ENCODE results near the gene GAGE12J. TPM values are rescaled to one million over a fixed set of nuclear protein-coding genes. Genes with fewer than 3 reads are reported as not detected.
"Not testable (repeated sequence)": the region's sequence is repeated elsewhere in the genome, so short reads cannot be mapped to it uniquely, and the experiment has no call there.

The GAGE12J gene
- total and polyA plus RNA-seq, 4 experiments from 2014 or later = not detected

DNA sequence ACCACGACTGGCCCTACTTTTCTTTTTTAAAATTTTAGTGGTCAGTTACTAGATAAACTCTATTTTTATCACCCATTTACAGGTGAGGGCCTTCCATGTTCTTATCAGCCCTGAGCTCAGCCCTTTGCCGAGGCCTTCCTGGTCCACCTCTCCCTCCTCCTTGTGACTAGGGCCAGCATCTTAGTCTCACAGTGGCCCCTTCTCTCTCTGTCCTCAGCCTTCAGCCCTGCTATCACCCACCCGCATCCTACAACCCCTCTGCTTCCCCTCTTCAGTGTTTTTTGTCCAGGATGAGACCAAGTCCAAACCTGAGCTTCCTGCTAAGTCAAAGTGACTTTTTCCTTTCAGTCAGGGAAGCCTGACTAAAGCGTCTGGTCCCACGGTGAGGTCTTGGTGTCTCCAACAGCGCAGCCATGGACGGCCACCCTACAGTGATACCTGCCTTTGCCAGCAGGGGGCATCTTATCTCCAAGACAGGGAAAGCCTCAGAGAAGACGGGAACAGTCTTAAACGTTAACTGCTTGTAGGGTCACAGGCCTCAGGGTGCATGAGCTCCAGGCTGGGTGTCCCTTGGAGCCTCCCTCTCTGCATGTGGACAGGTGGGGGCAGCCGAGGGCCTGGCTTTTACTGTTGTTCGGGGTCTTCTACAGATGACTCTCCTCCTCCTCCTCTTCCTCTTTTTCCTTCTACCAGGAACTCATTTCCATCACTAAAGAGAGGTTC is 30.1 kb upstream of the GAGE12J start:
- Mint-ChIP-seq H3K4me3 (peak overlapping the region in 5 of 8 donors; percentile 1 to 84 (median 57)), H3K27ac (peak overlapping the region in 6 of 7 donors; percentile 10 to 91 (median 74))
- intact Hi-C loops (cut with micrococcal nuclease) = loop anchor here (1.0 to 2.0 kb wide), 2 partner anchors 463 to 587 kb away; partner anchors contain the start of gene USP27X

DNA sequence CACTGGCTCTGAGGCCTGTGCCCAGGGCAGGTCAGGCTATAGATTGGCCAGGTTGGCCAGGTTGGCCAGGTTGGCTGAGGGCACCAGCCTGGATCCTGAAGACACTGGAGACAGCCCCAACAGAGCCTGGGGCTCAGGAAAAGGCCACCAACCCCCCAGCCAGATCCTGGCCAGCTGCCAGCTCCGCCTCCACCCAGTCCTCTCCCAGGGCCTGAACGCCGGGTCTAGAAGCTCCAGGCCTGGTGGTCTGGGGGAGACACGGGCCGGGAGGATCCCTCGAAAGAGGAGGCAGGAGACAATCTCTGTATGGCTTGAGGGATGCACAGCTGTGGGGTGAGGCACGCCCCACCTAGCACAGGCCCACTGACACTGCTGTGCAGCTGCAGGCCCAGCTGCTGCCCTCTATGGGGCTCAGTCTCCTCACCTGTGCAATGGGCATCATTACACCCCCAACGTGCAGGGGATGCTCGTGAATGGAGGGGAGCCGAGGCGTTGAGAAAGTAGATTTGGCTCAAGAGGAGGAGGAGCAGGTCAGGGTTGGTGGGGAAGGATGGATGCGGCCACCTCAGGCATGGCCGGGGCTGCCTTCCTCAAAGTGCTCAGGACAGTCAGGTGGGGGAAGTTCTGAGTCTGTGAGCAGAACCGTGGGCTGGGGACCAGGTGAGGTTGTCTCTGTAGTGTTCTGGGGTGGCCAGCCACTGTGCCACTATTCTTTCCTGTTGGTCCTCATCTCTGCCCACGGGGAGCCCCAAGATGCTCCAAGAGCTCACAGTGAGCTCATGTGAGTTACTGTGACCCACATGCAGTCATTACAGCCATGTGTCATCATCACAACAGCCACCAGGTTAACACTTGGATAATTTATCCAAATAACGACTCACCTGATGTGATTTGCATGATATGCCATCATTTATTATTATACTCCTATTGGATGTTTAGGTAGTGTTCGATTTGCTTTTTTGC is 29.2 kb upstream of the GAGE12J start:
- intact Hi-C loops (cut with micrococcal nuclease) = loop anchor here (1.0 to 2.0 kb wide), 2 partner anchors 462 to 586 kb away; partner anchors contain the start of gene USP27X
- Histone ChIP-seq H3K27ac (ENCODE audit: low read depth, low read length) (no peak overlapping the region), H3K4me1 (ENCODE audit: insufficient read depth, low read length) (peaks cover 29% of the 10 kb centered on the region), H3K4me3 (ENCODE audit: low read length in 2 of 2) (no peak overlapping the region), H3K9me3 (ENCODE audit: control insufficient read depth in 1 of 2, low read length in 2 of 2) (no peaks in the 10 kb centered on the region), H3K27me3 (ENCODE audit: insufficient read depth, low read length) (no peaks in the 10 kb centered on the region), H3K36me3 (ENCODE audit: insufficient read depth, low read length) (no peaks in the 10 kb centered on the region)
- Mint-ChIP-seq H3K4me3 (peak overlapping the region in 1 of 8 donors; percentile 57), H3K9me3 (peaks cover 0 to 2% (median 0%) of the 10 kb centered on the region in 8 donors), H3K36me3 (no peaks in the 10 kb centered on the region), H3K27ac (peak overlapping the region in 3 of 7 donors; percentile 13 to 53 (median 51)), H3K4me1 (peaks cover 18 to 33% (median 25%) of the 10 kb centered on the region in 4 donors), H3K27me3 (no peaks in the 10 kb centered on the region)
- DNase-seq = no peak
- CTCF ChIA-PET (ENCODE audit: partially characterized antibody) = interaction anchor here (1.0 to 2.3 kb wide), 6 partner anchors 11 to 100 kb away, joined by 3 to 14 read pairs (median 6); no protein-coding TSS in a partner anchor
- POLR2A ChIA-PET (ENCODE audit: partially characterized antibody) = interaction anchor here (1.1 to 2.2 kb wide), 3 partner anchors 17 to 102 kb away, joined by 3 to 9 read pairs (median 8); no protein-coding TSS in a partner anchor

More for the DNA sequence above, 30.1 kb upstream of the GAGE12J start:
- Histone ChIP-seq H3K27ac (ENCODE audit: low read depth, low read length) (no peak overlapping the region), H3K4me3 (ENCODE audit: low read length in 2 of 2) (no peak overlapping the region), H3K4me1 (ENCODE audit: insufficient read depth, low read length) (peaks cover 34% of the 10 kb centered on the region), H3K36me3 (ENCODE audit: insufficient read depth, low read length) (no peaks in the 10 kb centered on the region), H3K27me3 (ENCODE audit: insufficient read depth, low read length) (no peaks in the 10 kb centered on the region), H3K9me3 (ENCODE audit: control insufficient read depth in 1 of 2, low read length in 2 of 2) (no peaks in the 10 kb centered on the region)
- ChIA-PET POLR2A (ENCODE audit: partially characterized antibody) (interaction anchor here (1.1 to 2.2 kb wide), 4 partner anchors 18 to 101 kb away, joined by 3 to 9 read pairs (median 8); no protein-coding TSS in a partner anchor), CTCF (ENCODE audit: partially characterized antibody) (interaction anchor here (0.9 to 2.3 kb wide), 8 partner anchors 11 to 462 kb away, joined by 3 to 14 read pairs (median 6); no protein-coding TSS in a partner anchor)
- Mint-ChIP-seq H3K4me1 (peaks cover 22 to 42% (median 29%) of the 10 kb centered on the region in 4 donors), H3K36me3 (no peaks in the 10 kb centered on the region), H3K9me3 (peaks cover 0 to 2% (median 0%) of the 10 kb centered on the region in 8 donors), H3K27me3 (no peaks in the 10 kb centered on the region)
- peak; percentile 56 to 64 (median 59) for DNase-seq

GRCh38 chrX:49299293-49299692 is 22.5 kb upstream of the GAGE12J start:
- intact Hi-C loops (cut with micrococcal nuclease) = not testable (repeated sequence)

DNA sequence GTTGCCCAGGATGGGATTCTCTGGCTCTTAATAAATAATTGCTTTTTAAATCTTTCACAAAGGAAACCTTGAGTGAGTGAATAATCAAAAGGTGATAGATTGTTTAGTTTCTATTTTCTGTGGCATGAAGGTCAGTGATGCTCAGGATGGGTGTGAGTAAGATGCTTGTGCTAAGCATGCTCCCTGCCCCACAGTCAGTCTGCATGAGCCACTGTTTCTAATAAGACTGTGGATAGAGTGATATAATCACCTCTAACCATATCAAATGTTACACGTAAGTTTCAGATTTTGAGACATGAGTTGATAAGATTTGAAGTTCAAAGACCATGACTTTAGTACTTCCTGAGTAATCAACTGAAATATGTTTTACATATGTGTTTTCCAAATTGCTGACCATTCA is 21.1 kb upstream of the GAGE12J start:
- no peaks in the 10 kb centered on the region for H3K36me3 ChIP-seq (ENCODE audit: insufficient read depth, low read length)
- Mint-ChIP-seq H3K27ac (no peak overlapping the region), H3K9me3 (no peaks in the 10 kb centered on the region), H3K36me3 (peaks cover 0 to 8% of the 10 kb centered on the region in 2 donors), H3K4me1 (peaks cover 0 to 1% (median 0%) of the 10 kb centered on the region in 4 donors), H3K27me3 (no peaks in the 10 kb centered on the region), H3K4me3 (no peak overlapping the region)
- CTCF ChIA-PET (ENCODE audit: partially characterized antibody) = no interaction called here
- H3K4me3 ChIP-seq (ENCODE audit: low read length in 2 of 2) = no peak overlapping the region
- DNase-seq = no peak
- no peaks in the 10 kb centered on the region for H3K27me3 ChIP-seq (ENCODE audit: insufficient read depth, low read length)
- POLR2A ChIA-PET (ENCODE audit: partially characterized antibody) = no interaction called here
- intact Hi-C loops (cut with micrococcal nuclease) = no loop called here
- H3K27ac ChIP-seq (ENCODE audit: low read depth, low read length) = no peak overlapping the region
- H3K9me3 ChIP-seq (ENCODE audit: control insufficient read depth in 1 of 2, low read length in 2 of 2) = no peaks in the 10 kb centered on the region
- H3K4me1 ChIP-seq (ENCODE audit: insufficient read depth, low read length) = no peaks in the 10 kb centered on the region

More at GRCh38 chrX:49299293-49299692, 22.5 kb upstream of the GAGE12J start:
- H3K36me3 ChIP-seq (ENCODE audit: insufficient read depth, low read length); H3K9me3 Mint-ChIP-seq; H3K27ac Mint-ChIP-seq; H3K4me3 Mint-ChIP-seq; H3K27me3 ChIP-seq (ENCODE audit: insufficient read depth, low read length); H3K4me1 ChIP-seq (ENCODE audit: insufficient read depth, low read length); DNase-seq; H3K27me3 Mint-ChIP-seq; H3K4me3 ChIP-seq (ENCODE audit: low read length in 2 of 2); H3K36me3 Mint-ChIP-seq; H3K4me1 Mint-ChIP-seq; CTCF ChIA-PET (ENCODE audit: partially characterized antibody); POLR2A ChIA-PET (ENCODE audit: partially characterized antibody); H3K9me3 ChIP-seq (ENCODE audit: control insufficient read depth in 1 of 2, low read length in 2 of 2); H3K27ac ChIP-seq (ENCODE audit: low read depth, low read length): not testable (repeated sequence)

DNA sequence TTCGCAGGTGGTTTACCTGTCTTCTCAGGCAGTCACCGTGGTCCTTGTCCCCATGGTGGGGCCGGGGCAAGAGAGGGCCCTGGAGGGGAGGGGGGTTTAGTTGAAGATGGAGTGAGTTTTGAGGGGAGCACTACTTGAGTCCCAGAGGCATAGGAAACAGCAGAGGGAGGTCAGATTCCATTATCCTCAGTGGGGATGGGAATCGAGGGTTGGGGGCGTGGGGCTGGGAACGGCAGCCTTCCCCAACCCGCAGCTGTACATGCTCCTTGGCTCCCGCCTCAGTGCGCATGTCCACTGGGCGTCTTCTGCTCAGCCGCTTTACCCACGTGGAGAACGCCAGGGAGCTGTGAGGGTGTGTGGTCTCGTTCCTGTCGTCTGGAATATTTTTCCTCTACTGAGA is 18.5 kb upstream of the GAGE12J start, which contains the start of gene GAGE10:
TSS of gene GAGE10 (plus strand) at position 301 of the 400 bp plus-strand sequence. CDS start 1,214 bp downstream, outside the sequence.
- H3K36me3 ChIP-seq (ENCODE audit: insufficient read depth, low read length) = no peaks in the 10 kb centered on the region
- no peak within 1 kb of the TSS for H3K27ac ChIP-seq (ENCODE audit: low read depth, low read length)
- DNase-seq = no peak
- H3K9me3 ChIP-seq (ENCODE audit: control insufficient read depth in 1 of 2, low read length in 2 of 2) = no peaks in the 10 kb centered on the region
- peaks cover 3% of the 10 kb centered on the region for H3K4me1 ChIP-seq (ENCODE audit: insufficient read depth, low read length)
- Mint-ChIP-seq H3K27ac (no peak within 1 kb of the TSS), H3K4me3 (no peak within 1 kb of the TSS), H3K4me1 (peaks cover 0 to 8% (median 3%) of the 10 kb centered on the region in 4 donors), H3K9me3 (no peaks in the 10 kb centered on the region), H3K36me3 (peaks cover 0 to 8% of the 10 kb centered on the region in 2 donors), H3K27me3 (no peaks in the 10 kb centered on the region)
- H3K27me3 ChIP-seq (ENCODE audit: insufficient read depth, low read length) = no peaks in the 10 kb centered on the region
- H3K4me3 ChIP-seq (ENCODE audit: low read length in 2 of 2) = no peak within 1 kb of the TSS
- CTCF ChIA-PET (ENCODE audit: partially characterized antibody) = no interaction called here
- intact Hi-C loops (cut with micrococcal nuclease) = no loop called here
- POLR2A ChIA-PET (ENCODE audit: partially characterized antibody) = no interaction called here

DNA sequence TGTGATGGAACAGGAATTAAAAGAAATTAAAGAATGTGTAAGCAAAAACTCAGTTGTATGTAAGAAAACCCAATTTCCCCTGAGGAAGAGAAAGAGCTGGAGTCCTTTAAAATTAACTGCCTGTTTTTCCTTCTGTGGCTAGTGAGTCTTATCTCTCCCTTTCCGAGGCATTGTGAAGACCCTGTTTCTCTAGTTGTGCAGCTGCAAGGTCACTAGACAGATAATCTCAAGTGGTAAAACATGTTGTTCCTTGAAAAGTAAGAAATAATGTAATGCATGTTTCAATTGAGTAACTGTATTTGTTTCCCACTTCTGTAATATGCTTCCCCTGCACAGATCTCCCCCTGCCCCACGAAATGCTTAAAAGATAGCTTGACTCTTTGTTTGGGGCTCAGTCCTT is 14.1 kb upstream of the GAGE12J start:
- DNase-seq; H3K27ac ChIP-seq (ENCODE audit: low read depth, low read length); H3K36me3 Mint-ChIP-seq; H3K4me3 ChIP-seq (ENCODE audit: low read length in 2 of 2); H3K9me3 ChIP-seq (ENCODE audit: control insufficient read depth in 1 of 2, low read length in 2 of 2); H3K36me3 ChIP-seq (ENCODE audit: insufficient read depth, low read length); H3K27me3 Mint-ChIP-seq; H3K27me3 ChIP-seq (ENCODE audit: insufficient read depth, low read length); H3K9me3 Mint-ChIP-seq: not testable (repeated sequence)
- Mint-ChIP-seq H3K4me3 (peak overlapping the region in 6 of 8 donors; percentile 3 to 94 (median 62)), H3K27ac (peak overlapping the region in 4 of 7 donors; percentile 18 to 66 (median 64)), H3K4me1 (peaks cover 19 to 29% (median 20%) of the 10 kb centered on the region in 4 donors)
- intact Hi-C loops (cut with micrococcal nuclease) = loop anchor here (5.0 kb wide), 1 partner anchor 35 kb away; no protein-coding TSS in a partner anchor
- peaks cover 17% of the 10 kb centered on the region for H3K4me1 ChIP-seq (ENCODE audit: insufficient read depth, low read length)
- ChIA-PET CTCF (ENCODE audit: partially characterized antibody) (interaction anchor here (1.2 to 1.7 kb wide), 3 partner anchors 13 to 152 kb away, joined by 4 to 5 read pairs (median 4); no protein-coding TSS in a partner anchor), POLR2A (ENCODE audit: partially characterized antibody) (interaction anchor here (0.8 to 1.6 kb wide), 4 partner anchors 34 to 572 kb away, joined by 3 to 15 read pairs (median 4); no protein-coding TSS in a partner anchor)

Data from CD4-positive, alpha-beta memory T cell (primary cell).